IMR-90 (cell line): Measurements from ENCODE around the gene PATE4.

ENCODE experiments used
- CEBPB ChIP-seq: IDR thresholded peaks from 2 replicates; pipeline ENCODE4 v1.6.1; 2012; ENCODE audit warnings: low read depth, low read length, improper control_type of control experiment
- FOS ChIP-seq: fragments of 150-350 bp; IDR thresholded peaks from 2 replicates; pipeline ENCODE4 v1.6.1; 2016; ENCODE audit warnings: low read depth, low read length
- MAFK ChIP-seq: IDR thresholded peaks from 2 replicates; pipeline ENCODE4 v1.6.1; 2012; ENCODE audit warnings: low read depth, low read length, improper control_type of control experiment
- POLR2A ChIP-seq: IDR thresholded peaks from 2 replicates; pipeline ENCODE4 v1.6.1; 2012; ENCODE audit warnings: mild to moderate bottlenecking, low read depth, low read length
- TF ChIP-seq, protein P1 (sequence below): conservative IDR thresholded peaks from 2 replicates; pipeline ENCODE4 v1.5.1; 2012; ENCODE audit warnings: mild to moderate bottlenecking, low read depth, low read length, improper control_type of control experiment
- TF ChIP-seq, protein P2 (sequence below): fragments of 150-350 bp; IDR thresholded peaks from 2 replicates; pipeline ENCODE4 v1.6.1; 2017; ENCODE audit warnings: mild to moderate bottlenecking, antibody characterized with exemption, low read length, low read depth

DNA sequence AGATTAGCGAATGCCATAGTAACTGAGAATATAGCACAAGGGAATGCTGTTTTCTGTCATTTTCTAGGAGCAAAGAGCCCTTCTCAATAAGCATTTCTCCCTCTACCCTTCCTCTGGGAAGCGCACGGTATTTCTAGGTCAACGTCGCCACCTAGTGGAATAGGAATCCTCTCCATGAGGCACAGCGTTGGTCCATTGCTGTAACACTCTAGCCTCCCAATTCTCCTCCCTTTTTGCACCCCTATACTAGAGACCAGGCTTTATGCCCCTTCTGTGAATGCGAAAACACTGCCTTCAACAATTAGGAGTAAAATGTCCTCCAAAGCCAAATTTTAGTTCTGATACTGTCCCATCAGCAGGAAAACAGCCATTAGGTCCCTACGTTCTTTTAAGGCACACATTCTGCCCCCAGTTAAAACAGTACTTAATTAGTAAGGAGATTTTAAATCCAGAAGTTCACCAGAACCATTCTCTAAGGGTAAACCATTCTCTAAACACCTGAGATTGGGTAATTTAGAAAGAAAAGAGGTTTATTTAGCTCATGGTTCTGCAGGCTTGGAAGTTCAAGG, 41.5 kb downstream of the PATE4 start:
- TF ChIP-seq, protein P1, sequence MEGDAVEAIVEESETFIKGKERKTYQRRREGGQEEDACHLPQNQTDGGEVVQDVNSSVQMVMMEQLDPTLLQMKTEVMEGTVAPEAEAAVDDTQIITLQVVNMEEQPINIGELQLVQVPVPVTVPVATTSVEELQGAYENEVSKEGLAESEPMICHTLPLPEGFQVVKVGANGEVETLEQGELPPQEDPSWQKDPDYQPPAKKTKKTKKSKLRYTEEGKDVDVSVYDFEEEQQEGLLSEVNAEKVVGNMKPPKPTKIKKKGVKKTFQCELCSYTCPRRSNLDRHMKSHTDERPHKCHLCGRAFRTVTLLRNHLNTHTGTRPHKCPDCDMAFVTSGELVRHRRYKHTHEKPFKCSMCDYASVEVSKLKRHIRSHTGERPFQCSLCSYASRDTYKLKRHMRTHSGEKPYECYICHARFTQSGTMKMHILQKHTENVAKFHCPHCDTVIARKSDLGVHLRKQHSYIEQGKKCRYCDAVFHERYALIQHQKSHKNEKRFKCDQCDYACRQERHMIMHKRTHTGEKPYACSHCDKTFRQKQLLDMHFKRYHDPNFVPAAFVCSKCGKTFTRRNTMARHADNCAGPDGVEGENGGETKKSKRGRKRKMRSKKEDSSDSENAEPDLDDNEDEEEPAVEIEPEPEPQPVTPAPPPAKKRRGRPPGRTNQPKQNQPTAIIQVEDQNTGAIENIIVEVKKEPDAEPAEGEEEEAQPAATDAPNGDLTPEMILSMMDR = peak; percentile 82
- TF ChIP-seq MAFK = no peak
- TF ChIP-seq POLR2A = no peak
- TF ChIP-seq CEBPB = no peak
- TF ChIP-seq, protein P2, sequence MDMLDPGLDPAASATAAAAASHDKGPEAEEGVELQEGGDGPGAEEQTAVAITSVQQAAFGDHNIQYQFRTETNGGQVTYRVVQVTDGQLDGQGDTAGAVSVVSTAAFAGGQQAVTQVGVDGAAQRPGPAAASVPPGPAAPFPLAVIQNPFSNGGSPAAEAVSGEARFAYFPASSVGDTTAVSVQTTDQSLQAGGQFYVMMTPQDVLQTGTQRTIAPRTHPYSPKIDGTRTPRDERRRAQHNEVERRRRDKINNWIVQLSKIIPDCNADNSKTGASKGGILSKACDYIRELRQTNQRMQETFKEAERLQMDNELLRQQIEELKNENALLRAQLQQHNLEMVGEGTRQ = no peak
- no peak for TF ChIP-seq FOS
